ENCODE data around the gene DYNC1H1. TPM values are rescaled to one million over a fixed set of nuclear protein-coding genes. Genes with fewer than 3 reads are reported as not detected.
"Not testable (repeated sequence)": the region's sequence is repeated elsewhere in the genome, so short reads cannot be mapped to it uniquely, and the experiment has no call there.

The DYNC1H1 gene
- total RNA-seq, 4 donors from 2014 or later, result 440 to 541 (median 495) TPM

- no peak for DNase-seq (ENCODE audit: low spot score)
- TF ChIP-seq CTCF (IDR thresholded peaks at IDR 0.05), result no peak
- no peak for ATAC-seq (ENCODE audit: low FRiP score)
Measured at GRCh38 chr14:102058961-102059360, 94.6 kb downstream of the DYNC1H1 start.

DNA sequence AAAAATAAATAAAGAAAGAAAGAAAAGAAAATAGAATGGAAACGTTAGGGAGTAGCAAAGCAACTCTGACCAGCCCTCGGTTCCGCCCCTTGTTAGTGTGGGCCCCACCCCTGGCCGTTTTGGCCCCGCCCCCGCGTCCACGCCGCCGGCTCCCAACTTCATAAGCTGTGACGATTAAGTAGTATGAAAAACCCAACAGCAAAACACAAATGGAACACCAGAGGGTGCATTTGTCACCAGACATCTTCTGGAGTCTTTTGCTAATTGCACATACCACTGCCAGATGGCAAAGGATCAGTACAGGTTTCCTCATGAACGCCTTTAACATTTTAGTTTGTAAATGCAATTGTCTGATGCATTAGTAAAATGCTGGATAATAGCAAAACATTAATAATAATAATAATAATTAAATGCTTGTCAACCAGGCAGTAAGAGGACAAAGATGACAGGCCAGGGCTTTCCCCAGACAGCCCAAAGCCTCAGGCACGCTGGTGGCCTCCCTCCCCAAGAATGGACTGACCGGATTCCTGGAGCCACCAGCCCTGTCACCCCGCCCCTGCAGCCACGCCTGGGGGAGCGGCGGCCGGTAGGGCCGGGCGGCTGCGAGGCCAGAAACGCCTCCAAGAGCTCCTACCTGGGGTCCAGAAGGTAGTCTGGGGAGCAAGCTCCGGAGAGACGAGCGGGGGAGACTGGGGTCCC lies 98.9 kb downstream of the DYNC1H1 start:
- ATAC-seq (ENCODE audit: low FRiP score) (peak; percentile 76), DNase-seq (ENCODE audit: low spot score) (peak; percentile 66)
- no peak for TF ChIP-seq CTCF (IDR thresholded peaks at IDR 0.05)

DNA sequence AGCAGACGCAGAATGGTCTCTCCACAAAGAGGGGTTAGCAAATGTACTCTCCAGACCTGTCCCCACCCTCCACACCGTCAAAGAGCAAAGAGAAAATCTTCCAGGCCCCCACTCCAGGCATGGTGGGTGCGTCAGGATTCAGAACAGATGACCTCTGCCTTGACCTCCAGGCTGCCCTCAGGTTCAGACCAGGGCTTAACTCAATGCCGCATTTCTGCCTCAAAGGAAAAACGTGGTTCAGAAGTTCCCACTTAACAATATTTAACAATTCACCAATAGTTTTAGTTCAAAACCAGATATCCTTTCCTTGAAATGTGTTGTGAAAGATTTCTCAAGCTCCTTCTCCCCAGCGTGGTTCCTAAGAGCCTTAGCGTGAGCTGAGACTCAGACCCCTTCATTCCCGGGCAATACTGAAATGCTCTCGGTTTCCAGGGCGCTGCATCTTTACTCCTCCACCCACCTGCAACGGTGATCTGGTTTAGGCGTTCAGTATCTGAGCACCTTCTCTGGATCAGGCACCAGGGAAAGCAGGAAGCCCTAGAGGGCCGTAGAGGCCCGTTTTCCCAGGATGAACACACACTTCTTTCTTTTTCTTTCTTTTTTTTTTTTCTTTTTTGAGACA lies 99.5 kb downstream of the DYNC1H1 start:
- no peak for ATAC-seq (ENCODE audit: low FRiP score)

DNA sequence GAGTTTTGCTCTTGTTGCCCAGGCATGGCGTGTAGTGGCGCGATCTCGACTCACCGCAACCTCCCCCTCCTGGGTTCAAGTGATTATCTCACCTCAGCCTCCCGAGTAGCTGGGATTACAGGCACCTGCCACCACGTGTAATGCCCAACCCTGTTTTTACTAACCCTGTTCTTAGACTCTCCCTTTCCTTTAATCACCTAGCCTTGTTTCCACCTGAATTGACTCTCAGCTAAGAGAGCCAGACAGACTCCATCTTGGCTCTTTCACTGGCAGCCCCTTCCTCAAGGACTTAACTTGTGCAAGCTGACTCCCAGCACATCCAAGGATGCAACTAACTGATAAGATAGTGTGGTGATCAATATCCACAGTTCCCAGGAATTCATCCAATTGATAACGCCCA lies 100.2 kb downstream of the DYNC1H1 start:
- ATAC-seq (ENCODE audit: low FRiP score), result not testable (repeated sequence)

More for the DNA sequence above, 99.5 kb downstream of the DYNC1H1 start:
- DNase-seq (ENCODE audit: low spot score), result no peak
- TF ChIP-seq CTCF (IDR thresholded peaks at IDR 0.05), result no peak

GRCh38 chr14:102066041-102066451 lies 101.7 kb downstream of the DYNC1H1 start:
- no peak for DNase-seq (ENCODE audit: low spot score)
- ATAC-seq (ENCODE audit: low FRiP score), result no peak
- no peak for TF ChIP-seq CTCF (IDR thresholded peaks at IDR 0.05)

More for the DNA sequence above, 100.2 kb downstream of the DYNC1H1 start:
- DNase-seq (ENCODE audit: low spot score), result not testable (repeated sequence)

GRCh38 chr14:102071283-102071998 lies 107.1 kb downstream of the DYNC1H1 start:
- TF ChIP-seq CTCF (IDR thresholded peaks at IDR 0.05), result no peak
- ATAC-seq (ENCODE audit: low FRiP score), result no peak
- no peak for DNase-seq (ENCODE audit: low spot score)

GRCh38 chr14:102074415-102074964 lies 110.1 kb downstream of the DYNC1H1 start:
- DNase-seq (ENCODE audit: low spot score), result no peak
- ATAC-seq (ENCODE audit: low FRiP score), result no peak
- no peak for TF ChIP-seq CTCF (IDR thresholded peaks at IDR 0.05)

Measured in omental fat pad (tissue), 4 donors.